HG02885 (cell line): Measurements from ENCODE around the gene CD40.
"Not testable (repeated sequence)": the region's sequence is repeated elsewhere in the genome, so short reads cannot be mapped to it uniquely, and the experiment has no call there.

Source experiments
- ATAC-seq: cut with Tn5 transposase; IDR thresholded peaks from one replicate; pipeline ENCODE4 v1.9.1; 2021; ENCODE audit warnings: mild to moderate bottlenecking; ENCODE audit not compliant: unreplicated experiment, poor library complexity

Gene CD40

GRCh38 chr20:46091622-46092535, 26.2 kb upstream of the CD40 start:
- not testable (repeated sequence) for ATAC-seq

DNA sequence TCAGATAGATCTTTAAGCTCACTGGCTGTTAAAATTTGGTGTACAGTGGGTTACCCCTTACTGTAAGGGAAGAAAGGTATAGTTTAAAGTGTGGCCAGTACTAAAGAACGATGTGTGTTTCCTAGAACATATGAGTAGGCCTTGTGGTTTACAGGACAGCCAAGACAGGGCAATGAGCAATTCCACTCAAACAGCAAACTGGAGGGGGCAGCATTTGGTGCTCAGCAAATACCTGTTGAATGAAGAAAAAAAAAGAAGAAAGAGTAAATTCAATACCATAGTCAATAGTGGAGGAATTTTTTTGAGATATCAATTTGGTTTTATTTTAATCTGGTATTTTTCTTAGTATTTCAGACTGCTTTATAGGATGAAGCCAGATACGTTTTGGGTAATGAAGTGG, 24.6 kb upstream of the CD40 start:
- ATAC-seq, result no peak

GRCh38 chr20:46099491-46100287, 18.4 kb upstream of the CD40 start:
- ATAC-seq, result no peak

GRCh38 chr20:46100444-46100843, 17.7 kb upstream of the CD40 start:
- not testable (repeated sequence) for ATAC-seq

DNA sequence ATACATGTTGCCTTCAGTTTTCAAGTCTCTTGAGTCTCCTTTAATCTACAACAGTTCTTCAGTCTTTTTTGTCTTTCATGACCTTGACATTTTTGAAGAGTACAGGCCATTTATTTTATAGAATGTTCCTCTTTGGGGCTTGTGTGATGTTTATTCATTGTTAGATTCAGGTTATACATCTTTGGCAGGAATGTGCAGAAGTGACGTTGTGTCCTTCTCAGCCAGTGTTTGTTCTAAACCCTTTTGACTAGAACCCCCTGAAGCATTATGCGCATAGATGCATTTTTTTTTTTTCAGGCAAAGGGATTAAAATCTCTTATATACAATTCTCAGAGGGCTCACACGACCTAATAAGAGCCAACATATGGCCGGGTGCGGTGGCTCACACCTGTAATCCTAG, 17.1 kb upstream of the CD40 start:
- ATAC-seq, result no peak

DNA sequence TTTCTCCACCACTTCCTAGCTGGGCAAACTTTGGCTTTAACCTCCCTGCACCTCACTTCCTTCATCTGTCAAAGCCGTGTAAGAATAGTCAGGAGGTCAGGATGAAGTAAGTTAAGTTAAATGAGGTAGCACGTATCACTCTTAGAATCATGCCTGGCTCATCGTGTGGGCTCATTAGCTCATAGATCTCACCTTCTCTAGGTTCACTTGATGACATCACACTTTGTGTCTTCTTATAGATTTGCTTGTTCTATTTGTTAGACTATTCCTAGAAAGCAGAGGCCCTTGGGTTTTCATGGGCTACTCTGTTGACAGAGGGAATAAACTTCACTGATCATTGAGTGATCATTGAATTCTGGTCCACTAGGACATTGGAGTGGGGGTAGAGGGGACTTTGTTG, 16.2 kb upstream of the CD40 start:
- no peak for ATAC-seq

GRCh38 chr20:46102940-46103339, 15.2 kb upstream of the CD40 start:
- ATAC-seq, result no peak

DNA sequence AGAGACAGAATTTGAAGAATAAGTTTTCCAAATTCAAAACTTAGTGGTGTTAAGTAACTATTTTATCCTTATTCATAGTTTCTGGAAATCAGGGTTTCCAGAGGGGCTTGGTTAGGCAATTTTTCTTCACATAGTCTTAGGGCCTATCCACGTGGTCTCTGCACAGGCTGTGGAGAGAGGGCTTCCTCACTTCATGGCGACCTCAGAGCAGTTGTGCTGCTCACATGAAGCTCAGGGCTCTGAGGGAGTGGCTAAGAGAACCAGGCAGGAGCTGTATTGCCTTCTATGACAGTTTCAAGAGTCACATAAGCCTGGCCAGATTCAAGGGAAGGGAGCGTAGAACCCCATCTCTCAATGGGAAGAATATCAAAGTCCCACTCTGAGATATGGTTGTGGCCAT, 13.9 kb upstream of the CD40 start:
- no peak for ATAC-seq

GRCh38 chr20:46107061-46107460, 11.1 kb upstream of the CD40 start:
- no peak for ATAC-seq

- peak; percentile 87 for ATAC-seq
These were observed 9.7 kb upstream of the CD40 start for GRCh38 chr20:46108435-46108841.

GRCh38 chr20:46108976-46109375, 9.1 kb upstream of the CD40 start:
- ATAC-seq, result no peak

- ATAC-seq, result no peak
These were observed 6.9 kb upstream of the CD40 start for GRCh38 chr20:46111028-46111835.

GRCh38 chr20:46111836-46112212, 6.3 kb upstream of the CD40 start:
- no peak for ATAC-seq

- no peak for ATAC-seq
These were observed 5.5 kb upstream of the CD40 start for GRCh38 chr20:46112430-46113112.

GRCh38 chr20:46113113-46113470, 5.0 kb upstream of the CD40 start:
- ATAC-seq, result no peak

DNA sequence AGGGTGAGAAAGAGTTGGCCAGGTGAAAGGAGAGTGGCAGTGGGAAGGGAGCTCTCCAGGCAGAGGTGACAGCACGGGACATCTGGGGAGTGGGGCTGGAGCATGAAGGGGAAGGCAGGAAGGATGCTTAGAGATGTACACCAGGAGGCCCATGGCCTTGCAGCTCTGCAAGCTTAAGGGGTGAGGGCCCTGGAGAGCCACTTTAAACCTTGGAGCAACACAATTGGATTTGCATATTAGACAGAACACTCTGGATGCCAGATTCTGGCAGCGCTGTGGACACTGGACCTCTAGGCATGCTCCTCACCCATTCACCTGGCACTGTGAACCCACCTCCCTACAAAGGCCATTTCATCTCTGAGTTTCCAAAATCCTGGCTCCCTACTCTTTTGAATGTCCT, 3.7 kb upstream of the CD40 start:
- no peak for ATAC-seq

DNA sequence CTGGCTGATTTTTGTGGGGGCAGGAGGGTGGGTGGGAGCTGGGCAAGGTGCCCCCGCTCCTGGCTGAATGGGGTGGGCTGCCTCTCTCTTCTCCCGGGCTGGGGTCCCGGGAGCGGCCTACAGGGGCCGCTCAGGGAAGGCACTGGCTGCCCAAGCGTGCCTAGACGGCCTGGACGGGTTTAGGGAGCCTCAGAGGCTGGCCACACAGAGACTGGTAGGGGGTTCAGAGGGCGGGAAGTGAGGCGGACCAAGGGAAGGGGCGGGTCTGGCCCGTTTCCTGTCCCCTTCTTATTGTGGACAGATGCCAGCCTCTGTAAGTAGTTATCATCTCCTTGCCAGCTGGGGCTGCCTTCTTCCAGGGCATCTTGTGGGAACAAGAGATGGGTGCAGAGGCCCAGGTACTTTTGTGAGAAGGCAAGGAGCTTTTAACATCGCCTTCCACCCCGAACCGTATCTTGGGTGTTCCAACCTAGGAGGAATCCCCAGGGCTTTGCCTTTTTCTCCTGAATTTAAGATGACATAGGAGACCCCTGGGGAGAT, 437 bp downstream of the CD40 start:
- no peak for ATAC-seq

GRCh38 chr20:46119028-46119546, 973 bp downstream of the CD40 start:
- ATAC-seq, result no peak

- no peak for ATAC-seq
These were observed 1.4 kb downstream of the CD40 start for GRCh38 chr20:46119547-46119946.

DNA sequence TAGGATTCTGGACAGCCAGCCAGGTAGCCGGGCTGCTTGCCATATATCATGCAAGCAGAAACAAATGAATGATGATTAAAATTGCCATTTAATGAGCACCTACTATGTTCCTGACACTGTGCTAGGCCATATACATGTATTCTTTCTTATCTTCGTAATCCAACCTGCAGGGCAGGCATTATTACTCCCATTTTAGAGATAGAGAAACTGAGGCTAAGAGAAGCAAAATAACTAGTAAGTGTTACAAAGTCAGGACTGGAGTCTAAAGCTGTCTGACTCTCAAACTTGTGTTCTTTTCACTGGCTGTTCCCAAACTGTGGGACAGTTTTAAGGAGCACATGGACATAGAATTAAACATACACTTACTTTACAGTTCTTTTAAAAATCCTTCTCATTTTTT, 2.0 kb downstream of the CD40 start:
- no peak for ATAC-seq
